Type B pancreatic cell (in vitro differentiated cells): ENCODE measurements around the gene ZNRF1. TPM values are rescaled to one million over a fixed set of nuclear protein-coding genes. Genes with fewer than 3 reads are reported as not detected.
"Not testable (repeated sequence)": the region's sequence is repeated elsewhere in the genome, so short reads cannot be mapped to it uniquely, and the experiment has no call there.

Experiments
- DNase-seq: peaks from one replicate; pipeline ENCODE4 v3.0.0; 2021; ENCODE audit warnings: mixed read lengths; ENCODE audit not compliant: unreplicated experiment; ENCODE audit errors: extremely low spot score
- H3K27ac Mint-ChIP-seq: 2 replicates; pipeline ENCODE4 v1.8.0; 2021; ENCODE audit warnings: mild to moderate bottlenecking, mixed read lengths
- H3K27me3 Mint-ChIP-seq: 2 replicates; pipeline ENCODE4 v1.8.0; 2021; ENCODE audit warnings: mixed read lengths
- H3K36me3 Mint-ChIP-seq: 2 replicates; pipeline ENCODE4 v1.8.0; 2021; ENCODE audit warnings: mixed read lengths
- H3K4me1 Mint-ChIP-seq: one replicate; pipeline ENCODE4 v1.8.0; 2021; ENCODE audit warnings: mixed read lengths; ENCODE audit not compliant: unreplicated experiment
- H3K4me3 Mint-ChIP-seq: 2 replicates; pipeline ENCODE4 v1.8.0; 2021; ENCODE audit warnings: mild to moderate bottlenecking, mixed read lengths
- H3K9me3 Mint-ChIP-seq: 2 replicates; pipeline ENCODE4 v1.8.0; 2021; ENCODE audit warnings: mixed read lengths
- CTCF ChIP-seq: fragments of 200-600 bp; sonication (generic); conservative IDR thresholded peaks from 2 replicates; pipeline ENCODE4 v1.5.0; 2021; ENCODE audit warnings: antibody characterized with exemption, mild to moderate bottlenecking
- total RNA-seq: library from RNA; stranded (reverse); gene quantifications from 2 replicates; pipeline ENCODE4 v1.2.1, GENCODE V29; 2021; ENCODE audit warnings: low replicate concordance

Gene ZNRF1
- total RNA-seq, 1 donor from 2014 or later, result 49.2 TPM

GRCh38 chr16:75010427-75010826, 11.6 kb downstream of the ZNRF1 start:
- Mint-ChIP-seq H3K4me3 (no peak overlapping the region), H3K36me3 (peaks cover 3% of the 10 kb centered on the region), H3K4me1 (peaks cover 18% of the 10 kb centered on the region), H3K27me3 (no peaks in the 10 kb centered on the region), H3K27ac (no peak overlapping the region), H3K9me3 (no peaks in the 10 kb centered on the region)
- TF ChIP-seq CTCF, result no peak
- no peak for DNase-seq

- peak overlapping the region; percentile 51 for H3K27ac Mint-ChIP-seq
- no peak for DNase-seq
- no peaks in the 10 kb centered on the region for H3K27me3 Mint-ChIP-seq
- H3K36me3 Mint-ChIP-seq, result peaks cover 3% of the 10 kb centered on the region
- peak overlapping the region; percentile 37 for H3K4me3 Mint-ChIP-seq
- no peaks in the 10 kb centered on the region for H3K9me3 Mint-ChIP-seq
- no peak for TF ChIP-seq CTCF
- peaks cover 18% of the 10 kb centered on the region for H3K4me1 Mint-ChIP-seq
Observed at GRCh38 chr16:75011634-75012307, 12.9 kb downstream of the ZNRF1 start.

GRCh38 chr16:75012380-75013081, 13.7 kb downstream of the ZNRF1 start:
- peaks cover under 1% of the 10 kb centered on the region for H3K36me3 Mint-ChIP-seq
- no peaks in the 10 kb centered on the region for H3K9me3 Mint-ChIP-seq
- H3K27ac Mint-ChIP-seq, result peak overlapping the region; percentile 51
- no peak overlapping the region for H3K4me3 Mint-ChIP-seq
- no peak for TF ChIP-seq CTCF
- H3K27me3 Mint-ChIP-seq, result no peaks in the 10 kb centered on the region
- peaks cover 18% of the 10 kb centered on the region for H3K4me1 Mint-ChIP-seq
- no peak for DNase-seq

GRCh38 chr16:75013123-75013522, 14.3 kb downstream of the ZNRF1 start:
- DNase-seq, H3K27ac Mint-ChIP-seq, H3K27me3 Mint-ChIP-seq, H3K9me3 Mint-ChIP-seq, H3K36me3 Mint-ChIP-seq, H3K4me3 Mint-ChIP-seq: not testable (repeated sequence)
- H3K4me1 Mint-ChIP-seq, result peaks cover 18% of the 10 kb centered on the region

- Mint-ChIP-seq H3K4me3 (no peak overlapping the region), H3K4me1 (peaks cover 21% of the 10 kb centered on the region), H3K9me3 (no peaks in the 10 kb centered on the region), H3K27ac (no peak overlapping the region), H3K36me3 (no peaks in the 10 kb centered on the region), H3K27me3 (no peaks in the 10 kb centered on the region)
- DNase-seq, result no peak
- TF ChIP-seq CTCF, result no peak
Observed at GRCh38 chr16:75014318-75014717, 15.5 kb downstream of the ZNRF1 start.

GRCh38 chr16:75016451-75017081, 17.7 kb downstream of the ZNRF1 start:
- not testable (repeated sequence) for H3K27me3 Mint-ChIP-seq, H3K4me3 Mint-ChIP-seq

More at GRCh38 chr16:75016451-75017081, 17.7 kb downstream of the ZNRF1 start:
- H3K27ac Mint-ChIP-seq, H3K9me3 Mint-ChIP-seq, DNase-seq: not testable (repeated sequence)
- Mint-ChIP-seq H3K36me3 (peaks cover 12% of the 10 kb centered on the region), H3K4me1 (peaks cover 19% of the 10 kb centered on the region)
